Cardiac muscle cell (in vitro differentiated cells and primary cell): ENCODE measurements around the gene RPL3. TPM values are rescaled to one million over a fixed set of nuclear protein-coding genes. Genes with fewer than 3 reads are reported as not detected.

Source experiments
- DNase-seq, 2 donors: peaks; one replicate each; pipeline versions ENCODE4 v3.0.0 to v3.0.0-alpha.2; 2010 to 2017; ENCODE audit warnings: low read depth in 1 of 2, low spot score in 1 of 2
- H3K27ac ChIP-seq: fragments of 200-600 bp; sonication (generic); 2 replicates; pipeline ENCODE4 v1.5.1; 2016
- H3K27me3 ChIP-seq: fragments of 200-600 bp; sonication (generic); 2 replicates; pipeline ENCODE4 v1.6.0; 2016; ENCODE audit warnings: control low read depth
- H3K36me3 ChIP-seq: fragments of 200-600 bp; sonication (generic); 2 replicates; pipeline ENCODE4 v1.5.1; 2016; ENCODE audit warnings: control low read depth
- H3K4me1 ChIP-seq: fragments of 200-600 bp; sonication (generic); 2 replicates; pipeline ENCODE4 v1.8.1; 2017; ENCODE audit warnings: low read depth, mild to moderate bottlenecking, mixed run types
- H3K4me3 ChIP-seq: fragments of 200-600 bp; sonication (generic); 2 replicates; pipeline ENCODE4 v1.5.1; 2016; ENCODE audit warnings: mild to moderate bottlenecking
- H3K9me3 ChIP-seq: fragments of 200-600 bp; sonication (generic); 2 replicates; pipeline ENCODE4 v1.5.1; 2017; ENCODE audit warnings: low read depth, mild to moderate bottlenecking, control low read depth
- CTCF ChIP-seq: IDR thresholded peaks from 2 replicates; pipeline ENCODE4 v1.5.1; 2012; ENCODE audit warnings: low read depth, mild to moderate bottlenecking, low read length
- polyA plus RNA-seq: library from polyadenylated mRNA; unstranded; fragments of >200 nt; fragmentation: Nextera tagmentation; extraction: Ambion mirVana; gene quantifications from 2 replicates; pipeline ENCODE4 v1.2.1, GENCODE V29; 2016
- total RNA-seq: library from RNA; depleted of rRNA; stranded (reverse); fragments of >200 nt; gene quantifications from 2 replicates; pipeline ENCODE4 v1.2.3, GENCODE V29; 2016

Gene RPL3
- total and polyA plus RNA-seq, 2 experiments from 2014 or later: 1,107 to 2,304 TPM

GRCh38 chr22:39292031-39292462 lies 27.4 kb downstream of the RPL3 start:
- TF ChIP-seq CTCF: no peak
- H3K9me3 ChIP-seq: no peaks in the 10 kb centered on the region
- H3K27me3 ChIP-seq: no peaks in the 10 kb centered on the region
- H3K4me1 ChIP-seq: peaks cover 11% of the 10 kb centered on the region
- no peak overlapping the region for H3K4me3 ChIP-seq
- H3K27ac ChIP-seq: peak overlapping the region; percentile 70
- no peak for DNase-seq
- H3K36me3 ChIP-seq: no peaks in the 10 kb centered on the region

GRCh38 chr22:39291523-39291922 lies 27.9 kb downstream of the RPL3 start:
- H3K27ac ChIP-seq: peak overlapping the region; percentile 70
- no peak for DNase-seq
- H3K27me3 ChIP-seq: no peaks in the 10 kb centered on the region
- H3K4me3 ChIP-seq: no peak overlapping the region
- TF ChIP-seq CTCF: peak; percentile 15
- no peaks in the 10 kb centered on the region for H3K9me3 ChIP-seq
- H3K4me1 ChIP-seq: peaks cover 11% of the 10 kb centered on the region
- no peaks in the 10 kb centered on the region for H3K36me3 ChIP-seq

- no peaks in the 10 kb centered on the region for H3K27me3 ChIP-seq
- no peak overlapping the region for H3K4me3 ChIP-seq
- H3K36me3 ChIP-seq: no peaks in the 10 kb centered on the region
- DNase-seq: peak; percentile 38 to 65
- no peak overlapping the region for H3K27ac ChIP-seq
- no peak for TF ChIP-seq CTCF
- no peaks in the 10 kb centered on the region for H3K9me3 ChIP-seq
- H3K4me1 ChIP-seq: peaks cover 11% of the 10 kb centered on the region
These were observed 28.7 kb downstream of the RPL3 start for GRCh38 chr22:39290724-39291161.

- Histone ChIP-seq H3K36me3 (no peaks in the 10 kb centered on the region), H3K27me3 (no peaks in the 10 kb centered on the region), H3K27ac (no peak overlapping the region), H3K4me3 (no peak overlapping the region), H3K9me3 (no peaks in the 10 kb centered on the region), H3K4me1 (peaks cover 11% of the 10 kb centered on the region)
- no peak for DNase-seq
- no peak for TF ChIP-seq CTCF
These were observed 29.3 kb downstream of the RPL3 start for GRCh38 chr22:39289975-39290720.

- DNase-seq: no peak
These were observed 29.9 kb downstream of the RPL3 start for GRCh38 chr22:39289533-39289932.

More at GRCh38 chr22:39289533-39289932, 29.9 kb downstream of the RPL3 start:
- Histone ChIP-seq H3K27me3 (no peaks in the 10 kb centered on the region), H3K4me1 (peaks cover 11% of the 10 kb centered on the region), H3K4me3 (no peak overlapping the region), H3K36me3 (no peaks in the 10 kb centered on the region), H3K9me3 (no peaks in the 10 kb centered on the region), H3K27ac (no peak overlapping the region)
- TF ChIP-seq CTCF: no peak
